ENCODE results near the gene NELL2.

- no peak for TF ChIP-seq CTCF (IDR thresholded peaks at IDR 0.05)
- TF ChIP-seq POLR2AphosphoS5 (IDR thresholded peaks at IDR 0.05; ENCODE audit: insufficient read depth in 1 of 2, low read depth in 1 of 2): no peak
- no peak for TF ChIP-seq POLR2A (IDR thresholded peaks at IDR 0.05)
These were observed 147.5 kb downstream of the NELL2 start for GRCh38 chr12:44728566-44728965.

All from vagina (tissue), 2 donors.